SU-DHL-6 (cell line): Measurements from ENCODE around the gene CHCHD2.

Experiments
- EZH2phosphoT487 ChIP-seq: fragments of 200-600 bp; sonication (generic), shearing (Covaris generic); conservative IDR thresholded peaks from 2 replicates; pipeline ENCODE4 v1.6.1; 2018; ENCODE audit warnings: mild to moderate bottlenecking, antibody characterized with exemption, low read length, moderate library complexity, mixed read lengths
- TF ChIP-seq, protein P1 (sequence below): fragments of 200-600 bp; sonication (generic); IDR thresholded peaks from one replicate; pipeline ENCODE4 v1.5.1; 2017; ENCODE audit warnings: antibody characterized with exemption, mild to moderate bottlenecking, low read length, moderate library complexity; ENCODE audit not compliant: insufficient read depth, poor library complexity, severe bottlenecking

DNA sequence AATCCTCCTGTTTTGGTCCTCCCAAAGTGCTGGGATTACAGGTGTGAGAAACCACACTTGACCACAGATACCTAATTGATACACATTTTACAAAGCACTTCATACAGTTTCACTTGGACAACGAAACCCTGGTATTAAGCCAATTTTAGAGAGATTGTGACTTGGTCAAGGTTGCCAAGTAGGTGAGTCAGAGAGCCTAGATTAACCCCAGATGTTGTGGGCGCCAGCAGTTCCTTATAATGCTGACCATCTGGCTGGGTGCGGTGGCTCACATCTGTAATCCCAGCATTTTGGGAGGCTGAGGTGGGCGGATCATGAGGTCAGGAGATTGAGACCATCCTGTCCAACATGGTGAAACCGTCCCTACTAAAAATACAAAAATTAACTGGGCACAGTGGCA is 8.6 kb downstream of the CHCHD2 start:
- TF ChIP-seq, protein P1, sequence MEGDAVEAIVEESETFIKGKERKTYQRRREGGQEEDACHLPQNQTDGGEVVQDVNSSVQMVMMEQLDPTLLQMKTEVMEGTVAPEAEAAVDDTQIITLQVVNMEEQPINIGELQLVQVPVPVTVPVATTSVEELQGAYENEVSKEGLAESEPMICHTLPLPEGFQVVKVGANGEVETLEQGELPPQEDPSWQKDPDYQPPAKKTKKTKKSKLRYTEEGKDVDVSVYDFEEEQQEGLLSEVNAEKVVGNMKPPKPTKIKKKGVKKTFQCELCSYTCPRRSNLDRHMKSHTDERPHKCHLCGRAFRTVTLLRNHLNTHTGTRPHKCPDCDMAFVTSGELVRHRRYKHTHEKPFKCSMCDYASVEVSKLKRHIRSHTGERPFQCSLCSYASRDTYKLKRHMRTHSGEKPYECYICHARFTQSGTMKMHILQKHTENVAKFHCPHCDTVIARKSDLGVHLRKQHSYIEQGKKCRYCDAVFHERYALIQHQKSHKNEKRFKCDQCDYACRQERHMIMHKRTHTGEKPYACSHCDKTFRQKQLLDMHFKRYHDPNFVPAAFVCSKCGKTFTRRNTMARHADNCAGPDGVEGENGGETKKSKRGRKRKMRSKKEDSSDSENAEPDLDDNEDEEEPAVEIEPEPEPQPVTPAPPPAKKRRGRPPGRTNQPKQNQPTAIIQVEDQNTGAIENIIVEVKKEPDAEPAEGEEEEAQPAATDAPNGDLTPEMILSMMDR = no peak
- TF ChIP-seq EZH2phosphoT487 = no peak
